HG03460 (cell line): Measurements from ENCODE around the gene KDM4B.
"Not testable (repeated sequence)": the region's sequence is repeated elsewhere in the genome, so short reads cannot be mapped to it uniquely, and the experiment has no call there.

Source experiments
- ATAC-seq: cut with Tn5 transposase; IDR thresholded peaks from one replicate; pipeline ENCODE4 v1.9.1; 2021; ENCODE audit not compliant: unreplicated experiment

The KDM4B gene

GRCh38 chr19:4968462-4969291 is at the start of gene KDM4B:
TSS of gene KDM4B (plus strand) at chr19:4969113. CDS start at chr19:5032891, 63,778 bp downstream.
- peak; percentile 86 for ATAC-seq

DNA sequence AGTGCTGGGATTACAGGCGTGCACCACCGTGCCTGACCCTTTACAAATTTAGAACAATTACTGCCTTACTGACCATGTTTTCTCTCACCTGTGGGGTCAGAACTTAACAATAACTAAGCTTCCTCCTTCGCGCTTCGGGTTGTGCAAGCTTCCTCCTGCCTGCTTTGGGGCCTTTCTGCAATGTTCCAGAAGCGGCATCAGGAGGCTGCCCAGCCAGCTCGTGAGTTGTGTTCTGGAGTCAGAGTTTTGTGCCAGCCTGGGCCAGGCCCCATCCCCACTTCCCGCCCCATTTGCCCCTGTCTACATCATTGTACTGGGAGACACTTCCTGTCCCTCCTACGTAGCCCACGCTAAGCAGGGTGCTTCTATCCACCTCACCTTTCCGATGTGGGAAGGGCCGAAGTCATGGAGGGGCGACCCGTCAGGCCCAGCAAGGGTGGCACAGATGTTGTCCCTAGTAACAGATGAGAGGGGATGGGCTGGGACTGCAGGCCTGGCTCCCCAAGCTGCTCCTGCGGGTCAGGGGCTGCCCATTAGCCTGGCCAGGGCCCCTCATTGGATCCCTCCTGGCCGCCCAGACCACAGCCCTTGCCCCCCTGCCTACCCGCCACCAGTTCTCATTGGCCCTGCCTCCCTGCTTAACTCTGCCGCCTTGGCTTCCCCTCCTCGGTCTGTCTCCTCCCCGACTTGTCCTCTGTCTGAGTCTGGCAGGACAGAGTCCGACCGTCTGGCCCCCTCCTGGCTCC is 46.2 kb upstream of the KDM4B start:
- no peak for ATAC-seq

DNA sequence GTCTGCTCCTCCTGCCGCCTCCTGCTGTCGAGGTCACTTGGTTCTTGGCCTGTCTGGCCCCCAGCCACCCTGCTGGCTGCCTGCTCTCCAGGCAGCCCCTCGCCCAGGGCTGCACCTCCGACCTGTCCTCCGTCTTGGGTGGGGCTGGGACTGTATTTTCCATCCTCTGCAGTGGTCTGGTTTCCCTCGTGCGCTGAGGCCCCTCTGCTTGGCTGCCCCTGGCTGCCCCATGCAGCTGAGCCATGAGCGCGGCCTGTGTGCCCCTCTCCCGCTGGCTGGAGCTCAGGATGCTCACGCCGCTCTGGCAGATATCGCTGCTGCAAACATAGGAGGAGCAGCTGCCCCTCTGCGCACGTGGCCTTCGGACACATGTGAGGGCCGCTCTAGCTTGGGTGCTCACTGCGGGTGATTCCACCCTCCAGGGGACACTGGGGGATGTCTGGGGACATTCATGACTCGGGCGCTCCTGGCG is 45.6 kb upstream of the KDM4B start:
- no peak for ATAC-seq

DNA sequence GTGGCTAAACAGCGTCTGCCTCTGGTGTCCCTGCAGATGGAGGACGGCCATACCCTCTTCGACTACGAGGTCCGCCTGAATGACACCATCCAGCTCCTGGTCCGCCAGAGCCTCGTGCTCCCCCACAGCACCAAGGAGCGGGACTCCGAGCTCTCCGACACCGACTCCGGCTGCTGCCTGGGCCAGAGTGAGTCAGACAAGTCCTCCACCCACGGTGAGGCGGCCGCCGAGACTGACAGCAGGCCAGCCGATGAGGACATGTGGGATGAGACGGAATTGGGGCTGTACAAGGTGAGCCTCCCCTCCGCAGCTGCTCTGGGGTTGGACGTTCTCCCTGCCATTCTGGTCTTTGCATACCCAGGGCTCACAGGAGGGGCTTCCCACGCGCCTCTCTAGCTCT is 39.7 kb upstream of the KDM4B start:
- ATAC-seq = no peak

GRCh38 chr19:4930664-4931063 is 38.2 kb upstream of the KDM4B start:
- no peak for ATAC-seq

GRCh38 chr19:4932711-4933110 is 36.2 kb upstream of the KDM4B start:
- ATAC-seq = no peak

DNA sequence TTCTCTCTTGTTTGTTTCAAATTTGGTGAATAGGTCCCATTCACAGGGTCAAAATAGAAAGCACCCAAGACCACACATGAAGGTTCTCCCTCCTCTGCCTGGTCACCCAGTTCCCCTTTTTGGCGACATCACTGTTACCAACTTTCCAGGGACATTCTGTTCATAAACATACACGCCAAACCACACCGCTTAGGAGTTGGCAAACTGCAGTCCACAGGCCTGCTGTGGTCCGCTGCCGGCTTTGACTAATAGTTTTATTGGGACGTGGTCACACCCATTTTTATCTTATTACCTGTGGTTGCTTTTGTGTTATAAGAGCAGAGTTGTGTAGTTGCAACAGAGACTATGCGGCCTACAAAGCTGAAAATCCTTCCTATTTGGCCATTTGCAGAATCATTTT is 35.4 kb upstream of the KDM4B start:
- ATAC-seq = no peak

DNA sequence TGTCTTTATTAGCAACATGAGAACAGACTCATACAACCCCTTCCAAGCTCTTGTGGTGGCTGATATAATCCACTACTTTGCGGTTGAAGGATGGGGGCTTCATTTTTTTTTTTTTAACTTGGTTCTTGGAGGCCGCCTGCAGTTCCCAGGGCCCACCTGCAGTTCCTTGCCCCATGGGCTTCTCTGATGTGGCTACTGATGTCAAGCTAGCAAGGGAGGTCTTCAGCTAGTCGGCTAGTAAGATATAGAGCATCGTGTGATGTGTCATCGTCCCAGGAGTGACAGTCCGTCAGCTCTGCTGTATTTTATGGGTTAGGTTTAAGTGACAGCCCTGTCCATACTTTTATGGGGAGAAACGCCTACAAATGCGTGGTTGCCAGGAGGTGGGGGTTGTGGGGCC is 33.5 kb upstream of the KDM4B start:
- ATAC-seq = no peak

GRCh38 chr19:4937060-4937459 is 31.9 kb upstream of the KDM4B start:
- ATAC-seq = no peak

DNA sequence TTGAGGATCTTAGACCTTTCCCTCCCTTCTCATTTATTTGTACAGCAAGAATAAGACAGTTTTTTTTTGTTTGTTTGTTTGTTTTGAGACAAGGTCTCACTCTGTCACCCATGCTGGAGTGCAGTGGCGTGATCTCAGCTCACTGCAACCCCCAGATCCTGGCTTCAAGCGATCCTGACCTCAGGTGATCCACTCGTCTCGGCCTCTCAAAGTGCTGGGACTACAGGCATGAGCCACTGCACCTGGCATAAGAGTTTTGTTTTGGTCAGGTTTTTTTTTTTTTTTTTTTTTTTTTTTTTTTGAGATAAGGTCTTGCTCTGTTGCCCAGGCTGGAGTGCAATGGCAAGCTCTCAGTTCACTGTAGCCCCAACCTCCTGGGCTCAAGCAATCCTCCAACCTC is 30.5 kb upstream of the KDM4B start:
- ATAC-seq = not testable (repeated sequence)

DNA sequence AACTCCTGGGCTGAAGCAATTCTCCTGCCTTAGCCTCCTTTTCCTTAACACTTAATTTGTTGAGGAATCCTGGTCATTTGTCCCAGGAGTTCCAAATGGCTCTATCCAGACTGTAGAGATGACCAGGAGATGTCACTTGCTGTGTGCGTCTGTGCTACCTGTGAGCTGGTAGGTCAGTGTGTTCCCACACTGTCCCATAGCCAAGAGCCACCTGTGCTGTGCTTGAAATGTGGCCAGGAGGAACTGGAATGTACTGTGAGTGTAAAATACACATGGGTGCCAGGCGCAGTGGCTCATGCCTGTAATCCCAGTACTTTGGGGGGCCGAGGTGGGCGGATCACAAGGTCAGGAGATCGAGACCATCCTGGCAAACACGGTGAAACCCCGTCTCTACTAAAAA is 29.4 kb upstream of the KDM4B start:
- ATAC-seq = no peak

- ATAC-seq = not testable (repeated sequence)
Observed at GRCh38 chr19:4941638-4942169, 27.2 kb upstream of the KDM4B start.

DNA sequence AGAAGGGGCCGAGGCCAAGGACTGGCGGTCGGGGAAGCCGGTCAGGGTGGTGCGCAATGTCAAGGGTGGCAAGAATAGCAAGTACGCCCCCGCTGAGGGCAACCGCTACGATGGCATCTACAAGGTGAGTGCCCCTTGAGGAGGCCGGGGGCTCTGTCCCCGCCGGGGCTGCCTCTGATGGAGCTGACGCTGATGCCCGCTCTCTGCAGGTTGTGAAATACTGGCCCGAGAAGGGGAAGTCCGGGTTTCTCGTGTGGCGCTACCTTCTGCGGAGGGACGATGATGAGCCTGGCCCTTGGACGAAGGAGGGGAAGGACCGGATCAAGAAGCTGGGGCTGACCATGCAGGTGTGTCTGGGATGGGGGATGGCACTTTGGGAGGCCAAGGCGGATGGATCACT is 18.3 kb upstream of the KDM4B start:
- ATAC-seq = not testable (repeated sequence)

DNA sequence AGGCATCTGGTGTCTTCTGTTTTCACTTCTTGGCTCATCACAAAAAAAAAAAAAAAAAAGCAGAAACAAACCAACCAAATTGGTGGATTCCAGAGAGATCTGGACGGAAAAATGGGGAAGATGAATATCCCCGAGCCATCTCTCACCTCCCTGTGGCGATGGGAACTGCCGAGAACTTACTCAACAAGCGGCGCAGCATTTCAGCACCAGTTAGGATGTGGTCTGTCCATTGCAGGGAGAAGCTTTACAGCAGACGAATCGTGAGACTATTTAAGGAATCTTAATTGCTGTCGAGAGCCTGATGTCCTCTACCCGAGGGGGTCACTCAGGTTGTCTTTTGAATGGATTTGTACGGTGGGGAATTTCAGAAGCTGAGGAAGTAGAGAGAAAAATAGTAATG is 17.3 kb upstream of the KDM4B start:
- ATAC-seq = no peak

DNA sequence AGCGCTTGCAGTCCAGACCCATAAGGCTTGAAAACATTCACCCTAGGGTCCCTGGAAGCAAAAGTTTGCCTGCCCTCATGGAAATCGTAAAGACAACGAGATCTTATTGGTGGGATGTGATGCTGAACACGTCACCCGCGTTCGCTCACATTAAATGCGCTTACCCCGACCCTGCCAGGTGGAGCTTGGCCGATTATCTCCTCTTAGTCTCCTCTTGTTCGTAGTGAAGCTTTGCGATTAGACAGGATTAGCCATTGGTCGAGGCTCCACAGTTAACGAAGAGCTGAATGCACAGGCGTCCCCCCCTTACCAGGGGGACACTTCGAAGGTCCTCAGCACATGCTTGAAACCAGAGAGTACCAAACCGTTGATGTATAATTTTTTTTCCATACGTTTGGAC is 16.0 kb upstream of the KDM4B start:
- ATAC-seq = no peak

DNA sequence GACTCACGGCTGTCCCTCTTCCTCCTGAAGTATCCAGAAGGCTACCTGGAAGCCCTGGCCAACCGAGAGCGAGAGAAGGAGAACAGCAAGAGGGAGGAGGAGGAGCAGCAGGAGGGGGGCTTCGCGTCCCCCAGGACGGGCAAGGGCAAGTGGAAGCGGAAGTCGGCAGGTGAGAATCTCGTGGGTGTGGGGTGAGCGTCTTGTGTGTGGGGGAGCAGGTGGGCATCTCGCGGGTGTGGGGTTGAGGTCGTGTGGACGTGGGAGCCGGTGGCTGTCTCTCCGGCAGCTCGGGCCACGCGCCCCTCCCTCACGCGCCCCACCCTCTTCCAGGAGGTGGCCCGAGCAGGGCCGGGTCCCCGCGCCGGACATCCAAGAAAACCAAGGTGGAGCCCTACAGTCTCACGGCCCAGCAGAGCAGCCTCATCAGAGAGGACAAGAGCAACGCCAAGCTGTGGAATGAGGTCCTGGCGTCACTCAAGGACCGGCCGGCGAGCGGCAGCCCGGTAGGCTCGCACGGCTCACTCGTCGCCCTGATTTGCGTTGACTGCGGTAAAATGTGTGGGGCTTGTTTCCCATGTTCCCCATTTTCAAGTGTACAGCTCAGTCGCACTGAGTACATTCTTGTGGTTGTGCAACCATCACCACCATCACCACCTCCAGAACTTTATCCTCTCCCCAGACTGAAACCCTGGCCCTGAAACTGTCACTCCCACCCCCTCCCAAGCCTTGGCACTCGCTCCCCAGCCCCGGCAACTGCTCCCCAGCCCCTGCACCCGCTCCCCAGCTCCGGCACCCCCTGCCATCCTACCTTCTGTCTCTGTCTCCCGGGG is 14.4 kb upstream of the KDM4B start:
- ATAC-seq = not testable (repeated sequence)

DNA sequence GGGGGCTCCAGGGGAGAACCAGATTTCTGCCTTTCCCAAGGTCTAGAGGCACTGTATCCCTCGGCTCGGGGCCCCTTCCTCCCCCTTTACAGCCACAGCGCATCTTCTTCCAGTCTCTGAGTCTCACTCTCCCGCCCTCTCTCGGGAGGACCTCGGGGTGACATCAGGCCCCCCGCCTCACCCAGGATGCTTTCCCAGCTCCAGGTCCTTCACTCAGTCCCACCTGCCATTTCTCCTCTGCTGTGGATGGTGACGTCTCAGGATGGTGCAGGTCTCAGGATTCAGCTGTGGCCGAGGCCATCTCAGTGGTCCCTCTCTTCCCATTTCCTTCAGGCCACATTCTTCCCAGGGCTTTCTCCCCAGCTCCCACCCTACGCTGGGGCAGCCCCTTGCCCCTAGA is 13.6 kb upstream of the KDM4B start:
- ATAC-seq = no peak

GRCh38 chr19:4957981-4958380 is 10.9 kb upstream of the KDM4B start:
- no peak for ATAC-seq

- no peak for ATAC-seq
Observed at GRCh38 chr19:4962085-4962619, 6.8 kb upstream of the KDM4B start.

DNA sequence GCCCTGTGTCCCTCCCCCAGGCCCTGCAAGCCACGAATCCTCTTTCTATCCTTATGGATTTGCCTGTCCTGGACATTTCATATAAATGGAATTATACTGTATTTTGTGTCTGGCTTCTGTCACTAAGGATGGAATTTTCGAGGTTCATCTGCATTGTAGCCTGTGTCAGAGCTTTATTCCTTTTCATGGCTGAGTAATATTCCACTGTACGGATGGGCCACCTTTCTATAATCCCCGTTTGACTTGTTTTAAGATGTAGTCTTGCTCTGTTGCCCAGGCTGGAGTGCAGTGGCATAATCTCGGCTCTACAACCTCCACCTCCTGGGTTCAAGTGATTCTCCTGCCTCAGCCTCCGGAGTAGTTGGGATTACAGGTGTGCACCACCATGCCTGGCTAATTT is 3.9 kb upstream of the KDM4B start:
- no peak for ATAC-seq

DNA sequence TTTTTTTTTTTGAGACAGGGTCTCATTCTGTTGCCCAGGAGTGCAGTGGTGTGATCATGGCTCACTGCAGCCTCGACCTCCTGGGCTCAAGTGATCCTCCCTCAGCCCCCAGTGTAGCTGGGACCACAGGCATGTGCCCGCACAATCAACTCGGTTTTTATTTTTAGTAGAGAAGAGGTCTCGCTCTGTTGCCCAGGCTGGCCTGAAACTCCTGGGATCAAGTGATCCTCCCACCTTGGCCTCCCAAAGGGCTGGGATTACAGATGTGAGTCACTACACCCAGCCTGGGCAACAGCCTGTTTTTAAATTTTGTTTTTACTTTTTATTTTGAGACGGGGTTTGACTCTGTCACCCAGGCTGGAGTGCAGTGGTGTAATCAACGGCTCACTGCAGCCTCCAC is 2.3 kb upstream of the KDM4B start:
- ATAC-seq = no peak
